Measurements from ENCODE around the gene CHRNE.
"Not testable (repeated sequence)": the region's sequence is repeated elsewhere in the genome, so short reads cannot be mapped to it uniquely, and the experiment has no call there.

Gene CHRNE

GRCh38 chr17:4920351-4921048 lies 17.6 kb upstream of the CHRNE start:
- DNase-seq (ENCODE audit: low read depth): no peak
- no peak for TF ChIP-seq CTCF (conservative IDR thresholded peaks at IDR 0.05; ENCODE audit: low read depth, low read length)

GRCh38 chr17:4919511-4920047 lies 16.7 kb upstream of the CHRNE start:
- DNase-seq (ENCODE audit: low read depth): no peak
- TF ChIP-seq CTCF (conservative IDR thresholded peaks at IDR 0.05; ENCODE audit: low read depth, low read length): no peak
- H3K4me3 ChIP-seq (ENCODE audit: low read length): no peak overlapping the region

More at GRCh38 chr17:4920351-4921048, 17.6 kb upstream of the CHRNE start:
- no peak overlapping the region for H3K4me3 ChIP-seq (ENCODE audit: low read length)

DNA sequence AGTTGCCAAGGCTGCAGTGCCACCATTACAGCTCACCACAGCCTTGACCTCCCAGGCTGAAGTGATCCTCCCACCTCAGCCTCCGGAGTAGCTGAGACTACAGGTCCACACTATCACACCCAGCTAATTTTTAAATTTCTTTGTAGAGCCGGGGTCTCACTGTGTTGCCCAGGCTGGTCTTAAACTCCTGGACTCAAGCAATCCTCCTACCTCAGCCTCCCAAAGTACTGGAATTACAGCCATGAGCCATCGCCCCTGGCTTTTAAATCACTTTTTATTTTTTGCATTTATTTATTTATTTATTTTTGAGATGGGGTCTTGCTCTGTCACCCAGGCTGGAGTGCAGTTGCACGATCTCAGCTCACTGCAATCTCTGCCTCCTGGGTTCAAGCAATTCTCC lies 11.7 kb upstream of the CHRNE start:
- H3K4me3 ChIP-seq (ENCODE audit: low read length); DNase-seq (ENCODE audit: low read depth): not testable (repeated sequence)

- DNase-seq (ENCODE audit: low read depth): peak; percentile 69
- no peak overlapping the region for H3K4me3 ChIP-seq (ENCODE audit: low read length)
- TF ChIP-seq CTCF (conservative IDR thresholded peaks at IDR 0.05; ENCODE audit: low read depth, low read length): peak; percentile 31
Observed at GRCh38 chr17:4913994-4914393, 11.1 kb upstream of the CHRNE start.

DNA sequence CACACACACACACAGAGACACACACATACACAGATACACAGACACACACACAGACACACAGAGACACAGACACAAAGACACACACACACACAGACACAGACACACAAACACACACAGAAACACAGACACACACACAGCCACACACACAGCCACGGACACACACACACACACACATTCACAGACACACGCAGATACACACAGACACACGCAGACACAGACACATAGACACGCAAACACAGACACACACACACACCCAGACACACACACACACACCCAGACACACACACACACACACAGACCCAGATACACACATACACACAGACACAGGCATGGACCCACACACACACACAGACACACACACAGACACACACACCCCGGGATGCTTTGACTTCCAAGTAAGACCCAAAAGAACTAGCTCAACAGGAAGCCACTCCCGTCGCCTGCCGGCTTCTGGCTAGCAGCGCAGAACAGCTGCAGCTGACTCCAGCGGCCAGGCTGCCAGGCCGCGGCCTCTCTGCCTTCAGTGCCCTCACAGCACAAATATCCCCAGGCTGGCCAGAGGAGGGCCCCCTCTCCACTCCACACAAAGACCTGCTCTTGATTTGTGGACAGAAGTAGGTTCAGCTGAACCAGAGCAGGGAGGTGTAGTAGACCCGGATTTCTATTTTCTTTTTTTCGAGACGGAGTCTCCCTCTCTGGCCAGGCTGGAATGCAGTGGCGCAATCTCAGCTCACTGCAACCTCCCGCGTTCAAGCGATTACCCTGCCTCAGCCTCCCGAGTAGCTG lies 6.0 kb upstream of the CHRNE start:
- TF ChIP-seq CTCF (conservative IDR thresholded peaks at IDR 0.05; ENCODE audit: low read depth, low read length): peak; percentile 87
- no peak overlapping the region for H3K4me3 ChIP-seq (ENCODE audit: low read length)
- DNase-seq (ENCODE audit: low read depth): peak; percentile 62

GRCh38 chr17:4908301-4908700 lies 5.4 kb upstream of the CHRNE start:
- no peak for TF ChIP-seq CTCF (conservative IDR thresholded peaks at IDR 0.05; ENCODE audit: low read depth, low read length)
- DNase-seq (ENCODE audit: low read depth): no peak

GRCh38 chr17:4906642-4907041 lies 3.7 kb upstream of the CHRNE start:
- not testable (repeated sequence) for H3K4me3 ChIP-seq (ENCODE audit: low read length); DNase-seq (ENCODE audit: low read depth)

More at GRCh38 chr17:4908301-4908700, 5.4 kb upstream of the CHRNE start:
- no peak overlapping the region for H3K4me3 ChIP-seq (ENCODE audit: low read length)

DNA sequence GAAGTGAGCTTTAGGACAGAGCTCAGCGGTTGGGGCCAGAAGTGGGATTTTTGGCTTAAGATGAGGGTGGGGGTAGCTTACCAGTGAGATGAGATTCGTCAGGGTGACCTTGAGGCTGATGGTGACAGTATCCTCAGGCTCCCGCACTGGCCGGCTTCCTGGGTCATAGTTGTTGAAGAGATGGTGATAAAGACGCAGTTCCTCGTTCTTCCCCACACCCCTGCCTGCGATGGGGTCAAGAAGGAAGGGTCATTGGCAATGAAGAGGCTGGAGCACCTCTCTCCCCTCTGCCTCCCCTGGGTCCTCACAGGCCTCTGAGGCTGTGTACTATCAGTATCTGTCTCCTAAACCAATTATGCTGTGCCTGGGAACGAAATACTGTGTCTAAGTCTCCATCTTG lies 358 bp downstream of the CHRNE start:
- no peak for DNase-seq (ENCODE audit: low read depth)
- H3K4me3 ChIP-seq (ENCODE audit: low read length): no peak overlapping the region
- no peak for TF ChIP-seq CTCF (conservative IDR thresholded peaks at IDR 0.05; ENCODE audit: low read depth, low read length)
